ENCODE measurements around the gene FHIT.

- no peak for TF ChIP-seq CTCF (IDR thresholded peaks at IDR 0.05 in 4 of 5, conservative IDR thresholded peaks at IDR 0.05 in 1 of 5)
- no peak for TF ChIP-seq POLR2A (IDR thresholded peaks at IDR 0.05)
Observed at GRCh38 chr3:60645801-60646200, 605.5 kb downstream of the FHIT start.
